ENCODE results near the gene SSTR5. TPM values are rescaled to one million over a fixed set of nuclear protein-coding genes. Genes with fewer than 3 reads are reported as not detected.

SSTR5 gene
- total and polyA plus RNA-seq, 2 of the 4 experiments (the other 2 are of a cell fraction): not detected

GRCh38 chr16:1107141-1107540, 34.6 kb downstream of the SSTR5 start:
- H3K4me2 ChIP-seq (ENCODE audit: low read depth, low read length): no peak overlapping the region
- 0 out of 2 replicates have a peak, but pooled peaks cover 2% of the 10 kb centered on the region for H3K4me1 ChIP-seq (ENCODE audit: control insufficient read depth, insufficient read depth, low read length)
- no peak overlapping the region for H3K9ac ChIP-seq (ENCODE audit: low read depth, low read length)
- H3K18ac ChIP-seq (ENCODE audit: low read depth, low read length): no peak overlapping the region
- no peak overlapping the region for H2BK120ac ChIP-seq (ENCODE audit: low read depth, low read length)
- H3K23ac ChIP-seq (ENCODE audit: low read depth, low read length): no peak overlapping the region
- no peak overlapping the region for H3K27ac ChIP-seq (ENCODE audit: insufficient read depth, low read length)
- BruUV-seq (replicated peaks): no TSS peak
- H3K27me3 ChIP-seq (ENCODE audit: control insufficient read depth, insufficient read depth, low read length): peaks cover 54% of the 10 kb centered on the region
- ChIA-PET CTCF (no interaction called here), POLR2A (ENCODE audit: unreplicated experiment) (no interaction called here)
- TF ChIP-seq CTCF (conservative IDR thresholded peaks at IDR 0.05; ENCODE audit: low read depth, low read length) (no peak), RFX5 (IDR thresholded peaks at IDR 0.05; ENCODE audit: low read depth, low read length) (no peak), MAZ (IDR thresholded peaks at IDR 0.05; ENCODE audit: borderline replicate concordance, low read depth, low read length) (no peak), RCOR1 (IDR thresholded peaks at IDR 0.05; ENCODE audit: insufficient replicate concordance, low read length) (no peak), ELK1 (IDR thresholded peaks at IDR 0.05; ENCODE audit: borderline replicate concordance, low read depth, low read length) (no peak), MXI1 (IDR thresholded peaks at IDR 0.05; ENCODE audit: borderline replicate concordance, low read depth, low read length) (no peak), POLR2A (IDR thresholded peaks at IDR 0.05; ENCODE audit: low read depth, low read length) (no peak), SMC3 (IDR thresholded peaks at IDR 0.05; ENCODE audit: low read depth, low read length) (no peak), CEBPB (IDR thresholded peaks at IDR 0.05; ENCODE audit: low read depth, low read length) (no peak), FOS (IDR thresholded peaks at IDR 0.05; ENCODE audit: low read depth, low read length) (no peak), RAD21 (IDR thresholded peaks at IDR 0.05; ENCODE audit: low read length) (no peak), BHLHE40 (IDR thresholded peaks at IDR 0.05; ENCODE audit: low read depth, low read length) (no peak), NFE2L2 (IDR thresholded peaks at IDR 0.05; ENCODE audit: low read depth, low read length) (no peak), CHD1 (IDR thresholded peaks at IDR 0.05; ENCODE audit: low read depth, low read length) (no peak), USF2 (IDR thresholded peaks at IDR 0.05; ENCODE audit: low read depth, low read length) (no peak), MAFK (IDR thresholded peaks at IDR 0.05; ENCODE audit: low read depth, low read length) (no peak)
- in situ Hi-C loops (cut with MboI; ENCODE audit: low sequenced_read_pairs): no loop called here
- dilution Hi-C loops (cut with HindIII; ENCODE audit: low sequenced_read_pairs, unreplicated experiment): no loop called here
- no peak overlapping the region for H3K4ac ChIP-seq (ENCODE audit: low read depth, low read length)
- no peaks in the 10 kb centered on the region for H3K9me3 ChIP-seq (ENCODE audit: control insufficient read depth, insufficient read depth, low read length)
- H4K5ac ChIP-seq (ENCODE audit: low read depth, low read length): no peak overlapping the region
- no peak overlapping the region for H3K4me3 ChIP-seq (ENCODE audit: insufficient read depth, low read depth, low read length)
- no peak overlapping the region for H2BK5ac ChIP-seq (ENCODE audit: low read depth, low read length, poor library complexity, severe bottlenecking)
- H4K8ac ChIP-seq (ENCODE audit: low read depth in 2 of 2, low read length in 2 of 2): no peak overlapping the region
- no peak overlapping the region for H2AFZ ChIP-seq (replicated peaks; ENCODE audit: low read length, poor library complexity)
- no peak overlapping the region for H3K14ac ChIP-seq (replicated peaks; ENCODE audit: low read depth, low read length)
- no peak overlapping the region for H2AK5ac ChIP-seq (ENCODE audit: low read depth, low read length)
- ATAC-seq (ENCODE audit: low read depth) (no peak), DNase-seq (no peak)
- no peaks in the 10 kb centered on the region for H3K9me1 ChIP-seq (ENCODE audit: insufficient read depth, low read length)
- H4K91ac ChIP-seq (ENCODE audit: insufficient read depth, low read depth, low read length): no peak overlapping the region
- H2BK15ac ChIP-seq (ENCODE audit: low read depth, low read length): no peak overlapping the region
- no peaks in the 10 kb centered on the region; the same call in 1 of the 2 replicates for H4K20me1 ChIP-seq (ENCODE audit: insufficient read depth, low read length)
- H2BK20ac ChIP-seq (ENCODE audit: low read depth, low read length): no peak overlapping the region
- H2AK9ac ChIP-seq (replicated peaks; ENCODE audit: low read depth, low read length, poor library complexity): no peak overlapping the region
- intact Hi-C loops (cut with micrococcal nuclease): no loop called here
- H3K56ac ChIP-seq (ENCODE audit: extremely low read depth, insufficient read depth, low read length): no peak overlapping the region
- no peaks in the 10 kb centered on the region for H3K36me3 ChIP-seq (ENCODE audit: control insufficient read depth, insufficient read depth, low read length)
- WGBS, 2 experiments (ENCODE audit: extremely low coverage in 2 of 2, insufficient read length in 1 of 2): 32% methylated on average over 10 of the region's 22 CpGs; no CpG with 5 or more reads in 1 of the 2 experiments
- no peaks in the 10 kb centered on the region for H3K79me1 ChIP-seq (ENCODE audit: low read depth in 1 of 2, low read length in 2 of 2)

Measured in IMR-90 (cell line).